Spleen (tissue), 7 donors: Measurements from ENCODE around the gene EEF2K.

ENCODE experiments used
- POLR2A ChIP-seq, 3 donors: fragments of 450-650 bp; IDR thresholded peaks; one replicate each; pipeline ENCODE4 v1.5.1; 2017; ENCODE audit warnings: antibody characterized with exemption in 3 of 3, mild to moderate bottlenecking in 1 of 3
- POLR2AphosphoS5 ChIP-seq, 3 donors: sonication (generic); formaldehyde crosslinking; IDR thresholded peaks; one replicate each; pipeline ENCODE4 v1.5.1; 2017; ENCODE audit warnings: antibody characterized with exemption in 3 of 3
- TF ChIP-seq, protein P1 (sequence below), 11 experiments: fragments of 200-600 bp in 7 of 11; fragments of 450-650 bp in 4 of 11; sonication (generic) in 4 of 11; IDR thresholded peaks in 8 of 11; conservative IDR thresholded peaks in 3 of 11; 1 replicate in 7 of 11; 2 replicates in 4 of 11; pipeline versions ENCODE4 v1.4.0 to v1.8.0; 2016 to 2021; ENCODE audit warnings: antibody characterized with exemption in 11 of 11, inconsistent platforms in 4 of 11, mild to moderate bottlenecking in 1 of 11
- donor health status: DM: no; HTN: no; CAD: no; lungs with moderate emphysema.
- donor health status: DM: no; HTN: no; CAD: no.
- donor health status: DM: no; HTN: no; CAD: no.

DNA sequence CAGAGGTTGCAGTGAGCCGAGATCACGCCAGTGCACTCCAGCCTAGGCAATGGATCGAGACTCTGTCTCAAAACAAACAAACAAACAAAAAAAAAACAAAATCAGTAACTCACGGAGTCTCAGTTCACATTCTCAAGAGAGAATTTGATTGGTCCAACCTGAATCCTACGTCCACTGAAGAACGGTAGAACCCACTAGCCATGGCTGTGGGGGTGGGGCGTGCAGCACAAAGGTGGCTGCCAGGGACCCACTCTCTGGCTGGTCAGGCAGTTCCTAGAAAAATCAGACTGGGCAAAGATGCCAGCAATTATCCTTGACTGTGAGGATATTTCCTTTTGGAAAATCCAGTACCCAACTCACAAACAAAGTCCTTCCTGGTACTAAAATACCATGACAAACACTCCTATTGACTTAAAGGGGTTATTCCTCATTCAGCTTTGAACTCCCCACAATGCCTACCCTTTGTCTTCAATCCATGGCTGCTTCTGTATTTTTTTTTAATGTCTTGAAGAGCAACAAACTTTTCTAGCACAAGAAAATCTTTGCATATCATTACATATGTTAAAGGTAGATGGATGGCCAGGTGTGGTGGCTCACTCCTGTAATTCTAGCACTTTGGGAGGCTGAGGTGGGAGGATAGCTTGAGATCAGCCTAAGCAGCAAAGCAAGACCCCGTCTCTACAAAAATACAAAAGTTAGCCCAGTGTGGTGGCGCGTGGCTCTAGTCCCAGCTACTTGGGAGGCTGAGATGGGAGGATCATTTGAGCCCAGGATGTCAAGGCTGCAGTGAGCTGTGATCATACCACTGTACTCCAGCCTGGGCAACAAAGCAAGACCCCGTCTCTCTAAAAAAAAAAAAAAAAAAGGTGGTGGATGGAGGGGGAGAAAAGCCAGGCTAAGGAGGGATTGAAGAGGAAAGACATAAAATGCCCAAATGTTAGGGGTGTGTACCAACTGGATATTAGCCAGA lies 87.3 kb downstream of the EEF2K start:
- TF ChIP-seq POLR2A (IDR thresholded peaks at IDR 0.05) (no peak), POLR2AphosphoS5 (IDR thresholded peaks at IDR 0.05) (no peak)
- TF ChIP-seq, protein P1, sequence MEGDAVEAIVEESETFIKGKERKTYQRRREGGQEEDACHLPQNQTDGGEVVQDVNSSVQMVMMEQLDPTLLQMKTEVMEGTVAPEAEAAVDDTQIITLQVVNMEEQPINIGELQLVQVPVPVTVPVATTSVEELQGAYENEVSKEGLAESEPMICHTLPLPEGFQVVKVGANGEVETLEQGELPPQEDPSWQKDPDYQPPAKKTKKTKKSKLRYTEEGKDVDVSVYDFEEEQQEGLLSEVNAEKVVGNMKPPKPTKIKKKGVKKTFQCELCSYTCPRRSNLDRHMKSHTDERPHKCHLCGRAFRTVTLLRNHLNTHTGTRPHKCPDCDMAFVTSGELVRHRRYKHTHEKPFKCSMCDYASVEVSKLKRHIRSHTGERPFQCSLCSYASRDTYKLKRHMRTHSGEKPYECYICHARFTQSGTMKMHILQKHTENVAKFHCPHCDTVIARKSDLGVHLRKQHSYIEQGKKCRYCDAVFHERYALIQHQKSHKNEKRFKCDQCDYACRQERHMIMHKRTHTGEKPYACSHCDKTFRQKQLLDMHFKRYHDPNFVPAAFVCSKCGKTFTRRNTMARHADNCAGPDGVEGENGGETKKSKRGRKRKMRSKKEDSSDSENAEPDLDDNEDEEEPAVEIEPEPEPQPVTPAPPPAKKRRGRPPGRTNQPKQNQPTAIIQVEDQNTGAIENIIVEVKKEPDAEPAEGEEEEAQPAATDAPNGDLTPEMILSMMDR (IDR thresholded peaks at IDR 0.05 in 8 of 11, conservative IDR thresholded peaks at IDR 0.05 in 3 of 11) = no peak
